GM19455 (cell line): ENCODE results near the gene ABHD6.
"Not testable (repeated sequence)": the region's sequence is repeated elsewhere in the genome, so short reads cannot be mapped to it uniquely, and the experiment has no call there.

Experiments used
- ATAC-seq: cut with Tn5 transposase; IDR thresholded peaks from one replicate; pipeline ENCODE4 v1.9.1; 2021; ENCODE audit not compliant: unreplicated experiment

Gene ABHD6

DNA sequence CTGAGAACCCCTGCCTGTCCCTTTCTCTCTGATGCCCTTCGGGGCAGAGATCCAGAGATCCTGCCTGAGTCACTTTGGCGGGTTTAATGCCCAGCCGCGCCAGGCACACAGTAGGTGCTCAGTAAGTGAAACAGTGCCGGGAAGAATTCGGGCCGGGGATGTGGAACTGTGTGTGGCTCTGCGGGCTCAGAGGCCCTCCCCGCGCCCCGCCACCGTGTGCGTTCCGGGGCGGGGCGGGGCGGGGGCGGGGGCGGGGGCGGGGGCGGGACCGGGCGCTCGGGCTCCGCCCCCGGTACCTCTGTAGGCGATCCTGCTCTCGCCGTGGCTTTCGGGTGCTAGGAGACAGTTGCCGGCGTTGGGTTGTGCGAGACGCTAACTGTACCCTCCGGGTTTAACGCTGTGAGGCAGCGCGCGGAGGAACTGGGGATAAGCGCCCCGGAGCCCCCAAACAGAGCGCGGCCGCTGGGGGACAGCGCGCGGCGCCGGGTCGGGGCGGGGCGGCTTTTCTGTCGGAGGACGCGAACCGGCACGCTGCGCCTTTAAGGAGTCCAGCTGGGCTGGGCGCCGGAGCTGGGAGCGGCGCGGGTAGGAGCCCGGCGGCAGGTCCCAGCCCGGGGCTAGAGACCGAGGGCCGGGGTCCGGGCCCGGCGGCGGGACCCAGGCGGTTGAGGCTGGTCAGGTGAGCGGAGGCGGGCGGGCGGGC is at the start of gene ABHD6:
Gene ABHD6 (plus strand): TSS at position 555 of the 703 bp plus-strand sequence. CDS start 18,795 bp downstream, outside the sequence.
- peak; percentile 88 for ATAC-seq

GRCh38 chr3:58188173-58188564 is 49.4 kb upstream of the ABHD6 start:
- no peak for ATAC-seq

- no peak for ATAC-seq
Observed at GRCh38 chr3:58188921-58189451, 48.6 kb upstream of the ABHD6 start.

GRCh38 chr3:58189691-58190090 is 47.9 kb upstream of the ABHD6 start:
- no peak for ATAC-seq

- no peak for ATAC-seq
Observed at GRCh38 chr3:58190291-58190690, 47.3 kb upstream of the ABHD6 start.

DNA sequence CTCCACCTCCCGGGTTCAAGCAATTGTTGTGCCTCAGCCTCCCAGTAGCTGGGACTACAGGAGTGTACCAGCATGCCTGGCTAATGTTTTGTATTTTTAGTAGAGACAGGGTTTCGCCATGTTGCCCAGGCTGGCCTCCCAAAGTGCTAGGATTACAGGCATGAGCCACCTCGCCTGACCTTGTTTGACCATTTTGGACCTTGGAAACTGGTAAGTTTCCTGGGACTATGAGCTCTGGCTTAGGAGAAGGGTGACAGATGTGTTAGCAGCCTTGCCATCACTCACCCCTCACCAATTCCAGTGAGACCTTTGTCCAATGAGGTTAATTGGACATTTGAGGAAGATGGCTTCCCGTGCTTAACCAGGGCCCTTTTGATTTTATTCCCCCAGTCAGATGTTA is 46.7 kb upstream of the ABHD6 start:
- no peak for ATAC-seq

DNA sequence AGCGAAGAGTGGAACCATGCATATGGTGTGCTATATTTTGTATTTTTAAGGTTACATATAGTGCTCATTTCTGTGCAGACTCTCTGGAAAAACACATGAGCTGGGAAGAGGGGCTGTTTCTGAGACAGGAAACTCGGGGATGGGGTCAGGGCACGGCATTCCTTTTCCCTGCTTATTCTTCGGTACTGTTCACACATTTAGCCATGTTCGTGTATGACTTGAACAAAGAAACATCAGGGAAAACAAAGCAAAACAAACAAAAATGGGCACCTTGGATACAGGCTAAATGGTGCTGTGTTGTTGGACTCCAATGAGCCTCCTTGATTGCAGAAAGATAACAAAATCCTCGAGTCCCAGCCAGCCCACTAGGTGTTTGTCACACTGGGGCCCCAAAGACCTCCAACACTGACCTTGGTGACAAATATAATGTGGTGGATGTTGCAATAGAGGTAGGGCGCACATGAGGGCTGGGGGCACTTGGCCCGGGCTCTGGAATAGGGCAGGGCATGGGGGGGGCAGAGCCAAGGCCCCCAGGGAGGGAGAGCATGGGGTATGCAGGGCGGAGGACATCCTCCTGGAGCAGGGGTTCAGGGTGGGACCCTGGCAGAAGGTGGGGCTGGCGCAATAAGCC is 46.1 kb upstream of the ABHD6 start:
- ATAC-seq, result no peak

DNA sequence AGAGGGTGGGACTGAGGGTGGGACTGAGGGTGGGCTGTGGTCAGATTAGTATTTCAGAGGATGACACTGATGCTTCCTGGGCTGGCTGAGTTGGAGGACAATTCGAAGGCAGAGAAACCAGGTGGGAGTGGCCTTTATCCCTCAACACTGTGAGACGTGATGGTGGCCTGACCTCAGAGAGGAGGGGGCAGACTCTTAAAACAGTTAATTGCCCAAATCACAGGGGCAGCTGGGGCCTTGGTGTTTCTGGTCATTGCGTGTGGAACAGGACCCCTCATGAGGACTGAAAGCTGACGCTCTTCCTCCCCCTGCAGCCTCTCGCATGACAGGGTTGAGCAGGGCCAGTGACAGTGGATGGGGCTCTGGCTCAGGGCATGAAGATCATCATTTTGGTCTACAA is 45.5 kb upstream of the ABHD6 start:
- ATAC-seq, result no peak

DNA sequence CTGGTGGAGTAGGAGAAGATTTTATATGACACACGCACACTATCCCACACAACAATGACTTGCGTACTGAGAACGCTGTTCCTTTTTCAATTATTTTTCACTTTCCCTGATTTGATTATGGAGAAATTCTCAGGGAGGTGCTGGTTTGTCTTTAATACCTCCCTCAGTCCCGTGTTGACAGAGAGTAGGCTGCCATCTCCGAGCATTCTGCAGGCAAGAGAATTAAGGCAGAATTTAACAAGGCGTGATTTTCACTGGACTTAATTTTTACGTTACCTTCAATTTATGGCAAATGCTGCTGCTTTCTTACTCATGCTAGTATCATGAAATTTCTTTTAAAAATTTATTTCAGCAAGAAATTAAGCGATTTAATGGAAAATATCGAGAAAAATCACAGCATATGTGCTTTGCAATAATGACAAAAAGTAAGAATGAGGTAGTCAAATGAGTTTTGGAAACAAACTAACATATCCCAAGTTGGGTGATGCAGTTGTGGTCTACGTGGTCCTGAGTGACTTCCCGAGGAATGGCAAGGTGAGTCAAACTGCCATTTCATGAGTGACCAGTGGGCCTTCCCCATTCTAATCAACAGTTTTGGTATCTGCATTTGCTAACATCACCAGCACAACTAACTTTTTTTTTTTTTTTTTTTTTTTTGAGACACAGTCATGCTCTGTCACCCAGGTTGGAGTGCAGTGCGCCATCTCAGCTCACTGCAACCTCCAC is 43.7 kb upstream of the ABHD6 start:
- no peak for ATAC-seq

DNA sequence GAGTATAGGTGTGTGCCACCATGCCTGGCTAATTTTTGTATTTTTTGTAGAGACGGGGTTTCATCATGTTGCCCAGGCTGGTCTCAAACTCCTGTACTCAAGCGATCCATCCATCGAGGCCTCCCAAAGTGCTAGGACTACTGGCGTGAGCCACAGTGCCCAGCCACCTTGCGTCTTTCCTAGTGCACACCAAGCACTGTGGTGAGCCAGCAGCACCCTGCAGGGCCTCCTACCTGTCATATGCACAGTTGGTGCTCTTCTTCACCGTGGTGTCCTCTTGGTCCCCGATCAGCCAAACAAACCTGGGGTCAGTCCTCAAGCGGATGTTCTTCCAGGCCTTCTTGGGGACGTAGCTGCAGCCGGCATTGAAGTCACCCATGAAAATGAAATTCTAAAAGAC is 40.0 kb upstream of the ABHD6 start:
- no peak for ATAC-seq

- ATAC-seq, result no peak
Observed at GRCh38 chr3:58198362-58198761, 39.2 kb upstream of the ABHD6 start.

- ATAC-seq, result no peak
Observed at GRCh38 chr3:58198804-58199203, 38.8 kb upstream of the ABHD6 start.

DNA sequence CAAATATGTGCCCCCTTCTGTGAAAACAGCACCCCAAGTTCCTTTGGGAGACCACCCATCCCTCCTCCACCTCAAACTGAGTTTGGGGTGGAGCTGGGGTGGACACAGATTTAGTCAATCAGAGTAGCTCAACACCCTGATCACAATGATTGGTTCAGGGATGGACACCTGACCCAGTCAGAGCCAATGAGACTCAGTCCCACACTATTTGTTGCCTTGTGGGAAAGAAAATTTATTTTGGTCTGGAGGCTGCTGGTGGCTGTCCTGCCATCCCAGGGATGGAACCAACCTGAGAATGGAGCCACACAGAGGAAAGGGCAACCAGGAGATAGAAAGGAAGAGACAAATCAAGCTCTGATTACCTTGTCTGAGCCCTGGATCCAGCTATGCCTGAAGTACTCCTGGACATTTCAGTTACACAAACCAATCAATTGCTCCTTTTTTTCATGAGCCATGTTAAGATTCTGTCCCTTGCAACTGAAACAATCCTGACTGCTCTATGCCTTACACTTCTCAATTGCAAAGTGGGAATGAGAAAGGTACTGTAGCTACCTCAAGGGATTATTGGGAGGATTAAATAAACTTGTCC is 37.4 kb upstream of the ABHD6 start:
- ATAC-seq, result no peak

GRCh38 chr3:58200846-58201355 is 36.7 kb upstream of the ABHD6 start:
- no peak for ATAC-seq

GRCh38 chr3:58201451-58201850 is 36.1 kb upstream of the ABHD6 start:
- ATAC-seq, result not testable (repeated sequence)

DNA sequence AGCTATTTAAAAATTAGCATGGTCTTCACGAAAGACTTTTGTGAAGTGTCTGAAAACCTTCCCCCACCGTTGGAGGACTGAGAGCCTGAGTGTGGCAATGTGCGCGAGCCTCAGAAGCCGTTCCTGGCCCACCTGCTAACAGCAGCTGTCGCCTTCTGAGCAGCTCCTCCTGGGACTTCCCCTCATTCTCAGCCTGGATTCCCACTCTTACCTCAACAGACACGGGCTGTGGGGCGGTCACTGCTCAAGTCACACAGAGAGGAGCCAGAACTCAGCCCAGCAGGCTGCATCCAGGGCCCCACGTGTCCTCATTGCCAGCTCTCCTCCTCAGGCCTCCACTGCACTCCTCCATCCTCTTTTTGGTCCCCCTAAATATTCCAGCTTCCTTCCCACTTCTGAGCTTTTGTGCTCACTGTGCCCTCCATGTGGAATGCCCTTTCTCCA is 34.7 kb upstream of the ABHD6 start:
- ATAC-seq, result peak; percentile 71

GRCh38 chr3:58203541-58203940 is 34.1 kb upstream of the ABHD6 start:
- ATAC-seq, result no peak

DNA sequence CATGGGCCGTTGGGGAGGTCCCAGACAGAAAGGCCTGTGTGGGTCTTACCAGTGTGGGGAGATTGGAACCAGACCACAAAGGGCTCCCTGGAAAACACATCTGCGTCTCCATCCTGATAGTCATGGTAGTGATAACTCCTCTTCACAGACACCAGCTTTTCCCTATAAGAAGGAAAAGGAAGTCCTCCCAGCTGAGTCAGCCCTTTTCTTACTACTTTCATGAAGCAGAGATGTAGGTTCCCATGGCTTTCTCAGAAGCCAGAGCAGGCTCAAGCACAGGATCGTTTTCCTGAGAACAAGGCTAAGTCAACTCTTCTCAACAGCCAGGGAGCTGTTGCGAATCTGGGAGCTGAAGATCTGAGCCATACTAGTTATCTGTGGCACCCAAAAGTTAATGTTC is 32.9 kb upstream of the ABHD6 start:
- no peak for ATAC-seq

DNA sequence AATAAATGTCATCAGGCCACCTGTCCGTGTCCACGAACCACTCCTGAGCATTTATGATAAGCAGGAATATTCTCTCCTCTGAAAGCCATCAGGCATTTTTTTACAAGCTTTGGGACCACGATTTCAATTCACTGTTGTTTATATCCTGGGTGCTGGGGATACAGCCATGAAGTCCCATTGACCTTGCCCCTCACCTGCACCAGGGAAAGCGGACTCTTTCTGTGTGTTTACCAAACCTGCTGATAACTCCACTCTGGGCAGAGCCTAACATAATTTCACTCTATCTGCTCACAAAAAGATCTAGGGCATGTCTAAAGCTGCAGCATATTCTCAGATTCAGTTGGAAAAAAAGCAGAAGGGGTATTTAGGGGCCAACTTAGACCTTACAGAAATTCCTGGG is 31.6 kb upstream of the ABHD6 start:
- no peak for ATAC-seq

- no peak for ATAC-seq
Observed at GRCh38 chr3:58206406-58207011, 31.1 kb upstream of the ABHD6 start.

- ATAC-seq, result no peak
Observed at GRCh38 chr3:58207954-58208353, 29.6 kb upstream of the ABHD6 start.
